CD4-positive, CD25-positive, alpha-beta regulatory T cell (primary cell): Measurements from ENCODE around the gene ZNF521. TPM values are rescaled to one million over a fixed set of nuclear protein-coding genes. Genes with fewer than 3 reads are reported as not detected.

Experiments used
- ATAC-seq, 2 donors: fragments of 150-1000 bp; cut with Tn5 transposase; one replicate each; pipeline ENCODE4 v1.10.0; 2021; ENCODE audit warnings: low read depth in 2 of 2, moderate number of reproducible peaks in 2 of 2, moderate library complexity in 1 of 2
- DNase-seq, 3 donors: peaks; one replicate each; pipeline versions ENCODE4 v3.0.0 to v3.0.0-alpha.2; 2012 to 2022; ENCODE audit warnings: mixed read lengths in 1 of 3
- H3K27ac ChIP-seq: one replicate; pipeline ENCODE4 v1.7.0; 2013; ENCODE audit warnings: mild to moderate bottlenecking, low read length; ENCODE audit not compliant: insufficient read depth, poor library complexity, severe bottlenecking
- H3K27me3 ChIP-seq: one replicate; pipeline ENCODE4 v1.7.0; 2013; ENCODE audit warnings: low read length; ENCODE audit not compliant: control insufficient read depth, insufficient read depth
- H3K36me3 ChIP-seq: one replicate; pipeline ENCODE4 v1.7.0; 2013; ENCODE audit warnings: mild to moderate bottlenecking, low read length, moderate library complexity; ENCODE audit not compliant: control insufficient read depth, insufficient read depth
- H3K4me1 ChIP-seq: 2 replicates; pipeline ENCODE4 v1.7.0; 2013; ENCODE audit warnings: mild to moderate bottlenecking, low read length; ENCODE audit not compliant: insufficient read depth, control insufficient read depth, poor library complexity, severe bottlenecking
- H3K4me3 ChIP-seq: one replicate; pipeline ENCODE4 v1.7.0; 2013; ENCODE audit warnings: low read depth, mild to moderate bottlenecking, low read length, moderate library complexity
- H3K9me3 ChIP-seq, 2 experiments: 1 replicate in 1 of 2; 2 replicates in 1 of 2; pipeline ENCODE4 v1.7.0; 2013; ENCODE audit warnings: low read length in 2 of 2, mild to moderate bottlenecking in 1 of 2, moderate library complexity in 1 of 2; ENCODE audit not compliant: control insufficient read depth in 2 of 2
- H3K27ac Mint-ChIP-seq, 3 donors: one replicate each; pipeline ENCODE4 v1.8.0; 2020 to 2022; ENCODE audit warnings: mild to moderate bottlenecking in 3 of 3, mixed read lengths in 3 of 3, moderate library complexity in 2 of 3
- H3K27me3 Mint-ChIP-seq: one replicate; pipeline ENCODE4 v1.8.0; 2022; ENCODE audit warnings: mild to moderate bottlenecking, mixed read lengths
- H3K36me3 Mint-ChIP-seq: one replicate; pipeline ENCODE4 v1.8.0; 2020; ENCODE audit warnings: mixed read lengths
- H3K4me1 Mint-ChIP-seq, 4 donors: one replicate each; pipeline ENCODE4 v1.8.0; 2020 to 2022; ENCODE audit warnings: mixed read lengths in 4 of 4, mild to moderate bottlenecking in 1 of 4
- H3K4me3 Mint-ChIP-seq, 4 donors: one replicate each; pipeline ENCODE4 v1.8.0; 2020 to 2022; ENCODE audit warnings: mild to moderate bottlenecking in 4 of 4, mixed read lengths in 4 of 4, moderate library complexity in 3 of 4
- H3K9me3 Mint-ChIP-seq, 7 donors: one replicate each; pipeline ENCODE4 v1.8.0; 2020 to 2022; ENCODE audit warnings: mixed read lengths in 7 of 7, mild to moderate bottlenecking in 3 of 7, moderate library complexity in 2 of 7
- polyA plus RNA-seq, 4 donors: library from polyadenylated mRNA; unstranded; fragments of 300-500 nt; fragmentation: Illumina TruSeq; gene quantifications; one replicate each; pipeline ENCODE4 v1.2.3, GENCODE V29; 2021
- total RNA-seq: library from RNA; stranded (reverse); gene quantifications from one replicate; pipeline ENCODE4 v1.2.3, GENCODE V29; 2022

The ZNF521 gene
- total and polyA plus RNA-seq, 5 donors from 2014 or later: 1.8 TPM; not detected in 4

GRCh38 chr18:25074925-25075324 is 277.0 kb downstream of the ZNF521 start:
- ATAC-seq (no peak), DNase-seq (no peak)
- Histone ChIP-seq H3K36me3 (no peaks in the 10 kb centered on the region), H3K27ac (no peak overlapping the region), H3K4me3 (no peak overlapping the region), H3K27me3 (no peaks in the 10 kb centered on the region), H3K9me3 (no peaks in the 10 kb centered on the region), H3K4me1 (no peaks in the 10 kb centered on the region)
- H3K4me3 Mint-ChIP-seq: no peak overlapping the region
- no peaks in the 10 kb centered on the region for H3K4me1 Mint-ChIP-seq
- H3K27me3 Mint-ChIP-seq: no peaks in the 10 kb centered on the region
- no peaks in the 10 kb centered on the region for H3K9me3 Mint-ChIP-seq
- H3K36me3 Mint-ChIP-seq: no peaks in the 10 kb centered on the region
- no peak overlapping the region for H3K27ac Mint-ChIP-seq

GRCh38 chr18:25072205-25072604 is 279.8 kb downstream of the ZNF521 start:
- no peak overlapping the region for H3K27ac ChIP-seq
- H3K4me3 ChIP-seq: no peak overlapping the region
- DNase-seq (no peak), ATAC-seq (no peak)
- no peaks in the 10 kb centered on the region for H3K9me3 ChIP-seq
- Mint-ChIP-seq H3K9me3 (no peaks in the 10 kb centered on the region), H3K36me3 (no peaks in the 10 kb centered on the region), H3K27me3 (no peaks in the 10 kb centered on the region), H3K4me1 (no peaks in the 10 kb centered on the region), H3K27ac (no peak overlapping the region), H3K4me3 (no peak overlapping the region)
- no peaks in the 10 kb centered on the region for H3K36me3 ChIP-seq
- H3K4me1 ChIP-seq: no peaks in the 10 kb centered on the region
- no peaks in the 10 kb centered on the region for H3K27me3 ChIP-seq

- H3K4me3 Mint-ChIP-seq: no peak overlapping the region
- no peaks in the 10 kb centered on the region for H3K4me1 ChIP-seq
- no peak for ATAC-seq
These were observed 284.5 kb downstream of the ZNF521 start for GRCh38 chr18:25067275-25068025.

GRCh38 chr18:25066516-25066915 is 285.4 kb downstream of the ZNF521 start:
- Mint-ChIP-seq H3K27ac (no peak overlapping the region), H3K4me1 (no peaks in the 10 kb centered on the region)
- DNase-seq: no peak

More at GRCh38 chr18:25067275-25068025, 284.5 kb downstream of the ZNF521 start:
- Histone ChIP-seq H3K4me3 (no peak overlapping the region), H3K27me3 (no peaks in the 10 kb centered on the region), H3K36me3 (no peaks in the 10 kb centered on the region), H3K9me3 (no peaks in the 10 kb centered on the region), H3K27ac (no peak overlapping the region)
- no peak overlapping the region for H3K27ac Mint-ChIP-seq
- H3K4me1 Mint-ChIP-seq: no peaks in the 10 kb centered on the region
- H3K27me3 Mint-ChIP-seq: no peaks in the 10 kb centered on the region
- no peak for DNase-seq
- peaks cover 0 to 3% (median 0%) of the 10 kb centered on the region in 7 donors for H3K9me3 Mint-ChIP-seq
- H3K36me3 Mint-ChIP-seq: no peaks in the 10 kb centered on the region

GRCh38 chr18:25062720-25063119 is 289.2 kb downstream of the ZNF521 start:
- Mint-ChIP-seq H3K27me3 (no peaks in the 10 kb centered on the region), H3K36me3 (no peaks in the 10 kb centered on the region), H3K27ac (no peak overlapping the region), H3K9me3 (peaks cover 0 to 3% (median 0%) of the 10 kb centered on the region in 7 donors), H3K4me1 (no peaks in the 10 kb centered on the region), H3K4me3 (no peak overlapping the region)
- H3K4me1 ChIP-seq: no peaks in the 10 kb centered on the region
- no peaks in the 10 kb centered on the region for H3K9me3 ChIP-seq
- DNase-seq (no peak), ATAC-seq (no peak)
- no peak overlapping the region for H3K4me3 ChIP-seq
- no peaks in the 10 kb centered on the region for H3K27me3 ChIP-seq
- no peaks in the 10 kb centered on the region for H3K36me3 ChIP-seq
- H3K27ac ChIP-seq: no peak overlapping the region

More at GRCh38 chr18:25066516-25066915, 285.4 kb downstream of the ZNF521 start:
- H3K27me3 ChIP-seq: no peaks in the 10 kb centered on the region
- no peak for ATAC-seq
- Mint-ChIP-seq H3K36me3 (no peaks in the 10 kb centered on the region), H3K4me3 (no peak overlapping the region), H3K27me3 (no peaks in the 10 kb centered on the region), H3K9me3 (peaks cover 0 to 3% (median 0%) of the 10 kb centered on the region in 7 donors)
- H3K36me3 ChIP-seq: no peaks in the 10 kb centered on the region
- H3K27ac ChIP-seq: no peak overlapping the region
- no peaks in the 10 kb centered on the region for H3K9me3 ChIP-seq
- no peak overlapping the region for H3K4me3 ChIP-seq
- no peaks in the 10 kb centered on the region for H3K4me1 ChIP-seq

- DNase-seq: no peak
- H3K27me3 Mint-ChIP-seq: no peaks in the 10 kb centered on the region
- H3K36me3 Mint-ChIP-seq: no peaks in the 10 kb centered on the region
- H3K27ac Mint-ChIP-seq: no peak overlapping the region
- H3K9me3 Mint-ChIP-seq: peaks cover 0 to 3% (median 0%) of the 10 kb centered on the region in 7 donors
- no peaks in the 10 kb centered on the region for H3K36me3 ChIP-seq
- H3K4me1 ChIP-seq: no peaks in the 10 kb centered on the region
- no peak overlapping the region for H3K4me3 ChIP-seq
- no peaks in the 10 kb centered on the region for H3K9me3 ChIP-seq
- ATAC-seq: no peak
- no peaks in the 10 kb centered on the region for H3K4me1 Mint-ChIP-seq
- H3K4me3 Mint-ChIP-seq: no peak overlapping the region
- H3K27me3 ChIP-seq: no peaks in the 10 kb centered on the region
- H3K27ac ChIP-seq: no peak overlapping the region
These were observed 290.6 kb downstream of the ZNF521 start for GRCh38 chr18:25061395-25061794.

GRCh38 chr18:25058521-25058920 is 293.4 kb downstream of the ZNF521 start:
- no peaks in the 10 kb centered on the region for H3K36me3 Mint-ChIP-seq
- peaks cover 0 to 3% (median 0%) of the 10 kb centered on the region in 7 donors for H3K9me3 Mint-ChIP-seq
- ATAC-seq: no peak
- Histone ChIP-seq H3K9me3 (no peaks in the 10 kb centered on the region), H3K4me3 (no peak overlapping the region), H3K27me3 (no peaks in the 10 kb centered on the region), H3K36me3 (no peaks in the 10 kb centered on the region), H3K27ac (no peak overlapping the region), H3K4me1 (no peaks in the 10 kb centered on the region)
- H3K27ac Mint-ChIP-seq: no peak overlapping the region
- H3K4me1 Mint-ChIP-seq: no peaks in the 10 kb centered on the region
- no peaks in the 10 kb centered on the region for H3K27me3 Mint-ChIP-seq
- DNase-seq: no peak
- no peak overlapping the region for H3K4me3 Mint-ChIP-seq

- Histone ChIP-seq H3K9me3 (no peaks in the 10 kb centered on the region), H3K4me3 (no peak overlapping the region), H3K4me1 (no peaks in the 10 kb centered on the region), H3K27ac (no peak overlapping the region), H3K36me3 (no peaks in the 10 kb centered on the region), H3K27me3 (no peaks in the 10 kb centered on the region)
- H3K27ac Mint-ChIP-seq: no peak overlapping the region
- H3K4me3 Mint-ChIP-seq: no peak overlapping the region
- H3K27me3 Mint-ChIP-seq: no peaks in the 10 kb centered on the region
- no peaks in the 10 kb centered on the region for H3K4me1 Mint-ChIP-seq
- DNase-seq (no peak), ATAC-seq (no peak)
- H3K36me3 Mint-ChIP-seq: no peaks in the 10 kb centered on the region
- H3K9me3 Mint-ChIP-seq: no peaks in the 10 kb centered on the region
These were observed 294.4 kb downstream of the ZNF521 start for GRCh38 chr18:25057491-25058050.
